Astrocyte of the spinal cord (primary cell): ENCODE data around the gene MRPL51.

Experiments used
- DNase-seq: peaks from one replicate; pipeline ENCODE4 v3.0.0; 2011; ENCODE audit warnings: low read depth, low spot score
- H3K4me3 ChIP-seq: 2 replicates; pipeline ENCODE4 v1.5.1; 2011; ENCODE audit warnings: low read depth, mild to moderate bottlenecking, low read length, moderate library complexity
- CTCF ChIP-seq: IDR thresholded peaks from 2 replicates; pipeline ENCODE4 v1.5.1; 2012; ENCODE audit warnings: low read depth, mild to moderate bottlenecking, low read length, inconsistent platforms
- in situ Hi-C: cut with HindIII; loops from 2 replicates; pipeline ENCODE4 v1.10.0; 2017; ENCODE audit warnings: low sequenced_read_pairs

MRPL51 gene

GRCh38 chr12:6451348-6452244 is 41.5 kb downstream of the MRPL51 start, which contains the start of gene TAPBPL:
TSS of gene TAPBPL (plus strand) at chr12:6452042. CDS start at chr12:6452249, 207 bp downstream.
- in situ Hi-C loops = loop anchor here (25.0 kb wide), 1 partner anchor 139 kb away; the partner anchor contains the start of gene PLEKHG6
- no peak for TF ChIP-seq CTCF
- H3K4me3 ChIP-seq = peak within 1 kb of the TSS; percentile 54
- peak; percentile 76 for DNase-seq

- TF ChIP-seq CTCF = no peak
- peak overlapping the region; percentile 54 for H3K4me3 ChIP-seq
- DNase-seq = no peak
- in situ Hi-C loops = loop anchor here (25.0 kb wide), 1 partner anchor 139 kb away; the partner anchor contains the start of gene PLEKHG6
Observed at GRCh38 chr12:6450869-6451347, 42.2 kb downstream of the MRPL51 start.

GRCh38 chr12:6450091-6450868 is 42.8 kb downstream of the MRPL51 start:
- in situ Hi-C loops = loop anchor here (25.0 kb wide), 1 partner anchor 138 kb away; the partner anchor contains the start of gene PLEKHG6
- DNase-seq = no peak
- H3K4me3 ChIP-seq = no peak overlapping the region

GRCh38 chr12:6444704-6445688 is 48.1 kb downstream of the MRPL51 start, which contains the start of gene CD27:
TSS of gene CD27 (plus strand) at chr12:6444955. CDS start at chr12:6445096, 141 bp downstream.
- TF ChIP-seq CTCF = no peak
- no peak within 1 kb of the TSS for H3K4me3 ChIP-seq
- DNase-seq = no peak
- in situ Hi-C loops = no loop called here

More at GRCh38 chr12:6450091-6450868, 42.8 kb downstream of the MRPL51 start:
- no peak for TF ChIP-seq CTCF

GRCh38 chr12:6444031-6444430 is 49.0 kb downstream of the MRPL51 start:
- in situ Hi-C loops = no loop called here
- no peak for TF ChIP-seq CTCF
- no peak overlapping the region for H3K4me3 ChIP-seq
- no peak for DNase-seq
